HG02678 (cell line): ENCODE measurements around the gene DFFB.
"Not testable (repeated sequence)": the region's sequence is repeated elsewhere in the genome, so short reads cannot be mapped to it uniquely, and the experiment has no call there.

Experiments
- ATAC-seq: cut with Tn5 transposase; IDR thresholded peaks from one replicate; pipeline ENCODE4 v1.9.1; 2021; ENCODE audit warnings: mild to moderate bottlenecking, moderate library complexity; ENCODE audit not compliant: unreplicated experiment

DFFB gene

DNA sequence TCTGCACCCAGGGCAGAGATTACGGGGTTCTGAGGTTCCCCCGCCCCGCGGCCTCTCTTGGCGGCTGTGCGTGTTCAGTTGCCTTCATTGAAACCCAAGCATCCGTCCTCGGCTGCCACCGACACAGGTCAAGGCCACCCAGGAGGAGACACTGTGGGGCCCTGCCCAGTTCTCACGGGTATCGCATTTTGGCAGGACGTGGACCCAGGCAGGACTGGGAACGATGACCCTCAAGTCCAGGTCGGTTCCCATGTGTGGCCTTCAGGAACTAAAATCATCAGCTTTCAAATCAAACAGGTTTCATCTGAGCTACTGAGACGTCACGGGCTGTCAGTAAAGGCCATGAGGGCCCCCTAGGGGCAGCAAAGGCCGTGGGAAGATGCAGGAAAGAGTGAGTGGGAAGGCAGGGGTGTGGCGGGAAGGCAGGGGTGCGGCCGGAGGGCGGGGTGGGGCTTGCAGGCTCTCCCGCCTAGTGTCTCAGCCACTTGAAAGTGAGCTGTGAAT, 49.8 kb downstream of the DFFB start:
- ATAC-seq, result no peak

GRCh38 chr1:3907621-3908165, 50.4 kb downstream of the DFFB start:
- ATAC-seq, result no peak

GRCh38 chr1:3908886-3909517, 51.7 kb downstream of the DFFB start:
- no peak for ATAC-seq

- no peak for ATAC-seq
Observed at GRCh38 chr1:3909615-3910014, 52.3 kb downstream of the DFFB start.

DNA sequence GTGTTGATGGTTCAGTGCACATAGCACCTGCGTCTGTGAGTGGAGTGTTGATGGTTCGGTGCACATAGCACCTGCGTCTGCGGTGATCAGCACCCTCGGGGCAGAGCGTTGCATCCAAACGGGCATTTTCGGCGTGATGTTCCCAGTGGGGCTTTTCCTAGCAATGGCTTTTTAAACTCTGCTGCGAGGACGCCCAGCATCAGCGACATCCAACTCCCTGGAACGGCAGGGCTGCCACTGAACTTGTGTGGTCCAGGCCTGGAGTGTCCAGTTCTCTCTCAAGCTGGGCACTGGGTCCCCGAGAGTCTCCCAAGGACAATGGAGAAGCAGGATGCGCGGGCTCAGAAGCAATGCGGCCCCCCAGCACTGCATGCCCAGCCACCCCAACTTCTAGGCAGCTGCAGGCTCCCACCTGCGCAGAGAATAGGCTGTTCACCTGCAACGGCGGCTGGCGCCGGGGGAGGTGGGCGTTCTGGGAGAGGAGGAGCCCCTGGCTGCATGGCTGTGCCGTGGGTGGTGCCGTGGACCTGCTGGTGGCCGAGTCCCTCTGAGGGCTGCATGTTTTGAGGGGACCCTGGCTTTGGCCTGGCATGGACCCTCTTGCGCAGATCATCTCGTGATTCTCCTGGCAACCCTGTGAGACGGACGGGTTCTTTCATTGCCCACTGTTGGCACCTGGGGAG, 52.9 kb downstream of the DFFB start:
- no peak for ATAC-seq

GRCh38 chr1:3910857-3911845, 53.9 kb downstream of the DFFB start:
- ATAC-seq, result no peak

GRCh38 chr1:3911981-3912808, 54.9 kb downstream of the DFFB start:
- no peak for ATAC-seq

- no peak for ATAC-seq
Observed at GRCh38 chr1:3912809-3913685, 55.8 kb downstream of the DFFB start.

DNA sequence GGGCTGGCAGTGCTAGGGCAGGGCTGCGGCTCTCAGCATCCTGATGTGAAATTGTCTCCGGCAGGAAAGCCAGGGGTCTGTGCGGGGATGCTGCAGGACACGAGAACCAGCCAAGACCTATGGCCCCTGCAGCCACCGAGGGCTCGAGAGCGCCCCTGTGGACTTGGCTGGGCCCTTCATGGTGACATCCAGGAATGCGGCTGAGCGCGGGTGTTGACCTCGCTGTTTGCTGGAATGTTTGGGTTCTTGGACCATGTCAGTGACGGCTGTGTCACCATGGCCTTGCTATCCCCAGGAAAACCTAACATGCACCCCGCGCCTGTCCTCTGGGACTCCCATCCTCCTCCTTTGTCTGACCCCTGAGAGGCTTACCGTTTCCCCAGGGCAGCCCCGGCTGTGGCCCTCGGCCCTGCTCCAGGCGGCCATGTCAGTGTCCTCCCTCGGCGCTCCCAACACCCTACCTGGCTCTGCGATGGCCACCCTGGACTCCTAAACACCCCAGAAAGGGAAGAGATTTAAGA, 57.1 kb downstream of the DFFB start:
- ATAC-seq, result no peak

GRCh38 chr1:3914911-3915310, 57.6 kb downstream of the DFFB start:
- ATAC-seq, result no peak

DNA sequence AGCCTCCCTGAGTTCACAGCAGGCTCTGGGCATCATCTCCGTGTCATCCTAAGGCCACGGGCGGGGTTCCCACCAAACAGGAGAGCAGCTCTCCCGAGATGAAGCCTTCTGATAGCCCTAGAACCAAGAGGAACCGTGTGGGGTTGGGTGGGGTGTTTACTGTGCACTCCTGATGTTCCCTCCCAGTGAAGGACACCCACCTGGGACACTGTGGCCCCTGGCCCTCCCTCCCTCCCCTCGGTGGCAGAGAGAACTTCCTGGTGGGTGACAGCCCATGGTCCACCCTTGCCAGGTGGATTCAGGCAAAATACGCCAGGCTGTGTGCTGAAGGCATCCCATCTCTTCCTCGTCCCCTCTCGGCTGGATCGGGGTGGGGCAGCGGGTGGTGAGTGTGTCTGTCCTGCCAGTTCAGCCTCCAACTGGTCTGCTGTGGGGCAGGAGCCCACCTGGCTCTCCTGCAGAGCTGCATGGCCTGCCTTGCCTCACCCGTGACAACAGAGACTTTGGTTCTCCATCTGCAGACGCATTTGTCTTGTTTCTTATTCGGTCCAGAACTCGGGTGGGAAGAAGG, 58.4 kb downstream of the DFFB start:
- ATAC-seq, result no peak

DNA sequence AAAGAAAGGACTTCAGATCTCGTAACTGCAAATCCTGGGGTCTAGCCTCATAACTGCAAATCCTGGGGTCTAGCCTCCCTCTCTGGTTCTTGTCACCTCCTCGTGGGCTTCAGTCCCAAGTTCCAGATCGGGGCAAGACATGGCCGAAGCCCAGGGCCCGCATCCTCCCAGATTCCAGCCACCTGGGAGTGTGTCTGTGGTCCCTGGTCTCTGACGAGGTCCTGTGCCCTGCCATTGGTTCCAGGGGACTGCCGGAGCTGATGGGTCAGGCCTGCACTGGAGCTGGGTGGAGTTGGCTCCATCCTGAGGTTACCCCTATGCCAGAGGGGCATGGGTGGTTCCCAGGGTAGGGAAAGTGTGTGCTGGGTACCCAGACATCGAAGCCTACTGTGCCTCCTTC, 60.5 kb downstream of the DFFB start:
- no peak for ATAC-seq

GRCh38 chr1:3918359-3918758, 61.1 kb downstream of the DFFB start:
- ATAC-seq, result not testable (repeated sequence)

DNA sequence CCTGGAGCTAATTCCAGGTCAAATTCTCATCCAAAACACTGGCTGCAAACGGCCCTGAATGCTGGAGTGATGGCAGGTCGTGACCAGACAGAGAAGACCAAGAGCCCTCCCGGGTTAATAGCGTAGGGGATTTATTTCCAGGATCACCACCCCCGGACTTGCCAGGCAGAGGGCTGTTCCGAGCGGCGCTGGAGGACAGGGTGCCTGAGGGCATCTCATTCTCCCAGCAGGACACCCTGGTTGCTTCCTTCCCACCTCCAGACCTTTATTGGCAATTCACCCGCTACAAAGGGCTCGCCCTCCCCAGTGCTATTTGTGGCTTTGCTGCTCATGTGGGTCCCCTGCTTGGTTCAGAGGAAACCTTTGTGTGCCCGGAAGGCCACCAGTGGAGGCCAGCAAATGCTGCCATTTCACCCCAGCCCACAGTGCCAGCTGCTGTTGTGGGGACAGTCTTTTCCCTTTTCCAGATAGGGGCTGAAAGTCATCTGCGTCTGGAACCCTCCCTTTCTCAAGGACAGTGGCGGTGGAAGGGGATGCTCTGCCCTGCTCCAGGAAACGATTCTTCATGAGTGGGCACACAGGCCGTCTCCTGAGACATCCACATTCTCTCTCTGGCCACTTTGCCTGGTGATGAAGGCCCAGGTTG, 61.8 kb downstream of the DFFB start:
- ATAC-seq, result no peak

- no peak for ATAC-seq
Observed at GRCh38 chr1:3919706-3920105, 62.4 kb downstream of the DFFB start.

- ATAC-seq, result no peak
Observed at GRCh38 chr1:3921765-3922164, 64.5 kb downstream of the DFFB start.

GRCh38 chr1:3922201-3922725, 65.0 kb downstream of the DFFB start:
- ATAC-seq, result no peak

DNA sequence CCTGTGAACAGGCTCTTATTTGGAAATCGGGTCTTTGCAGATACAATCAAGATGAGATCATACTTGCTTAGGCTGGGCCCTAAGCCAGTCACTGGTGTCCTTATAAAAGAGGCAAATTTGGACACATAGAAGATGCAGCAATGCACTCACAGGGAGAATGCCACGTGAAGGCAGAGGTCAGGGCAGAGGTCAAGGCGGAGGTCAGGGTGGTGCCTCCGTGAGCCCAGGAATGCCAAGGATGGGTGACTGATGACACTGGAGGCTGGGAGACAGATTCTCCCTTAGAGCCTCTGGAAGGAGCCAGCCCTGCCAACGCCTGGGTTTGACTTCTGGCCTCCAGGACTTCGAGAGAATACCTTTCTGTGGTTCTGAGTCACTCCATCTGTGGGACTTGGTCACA, 65.6 kb downstream of the DFFB start:
- no peak for ATAC-seq
